GM23338 (cell line): ENCODE data around the gene INPP5A. TPM values are rescaled to one million over a fixed set of nuclear protein-coding genes. Genes with fewer than 3 reads are reported as not detected.

Source experiments
- ATAC-seq: fragments of 200-7000 bp; cut with Tn5 transposase; 3 replicates; pipeline ENCODE4 v1.9.1; 2020
- DNase-seq: peaks from one replicate; pipeline ENCODE4 v3.0.0-alpha.2; 2015; ENCODE audit warnings: low spot score
- H2AFZ ChIP-seq: fragments of 200-600 bp; sonication (generic); 2 replicates; pipeline ENCODE4 v1.8.0; 2016; ENCODE audit warnings: antibody characterized with exemption, mild to moderate bottlenecking, moderate library complexity
- H3F3A ChIP-seq: fragments of 200-600 bp; sonication (generic); replicated peaks from 2 replicates; pipeline ENCODE4 v1.8.0; 2017; ENCODE audit warnings: antibody characterized with exemption, mixed run types, low read depth
- H3K27ac ChIP-seq: fragments of 200-600 bp; sonication (generic); 2 replicates; pipeline ENCODE4 v1.6.1; 2016; ENCODE audit warnings: low read depth
- H3K27me3 ChIP-seq: fragments of 200-600 bp; sonication (generic); 2 replicates; pipeline ENCODE4 v1.8.0; 2016; ENCODE audit warnings: mild to moderate bottlenecking, mixed run types, moderate library complexity; ENCODE audit not compliant: insufficient read depth
- H3K36me3 ChIP-seq: fragments of 200-600 bp; sonication (generic); 2 replicates; pipeline ENCODE4 v1.8.0; 2016; ENCODE audit warnings: mild to moderate bottlenecking; ENCODE audit not compliant: insufficient read depth
- H3K4me1 ChIP-seq: fragments of 200-600 bp; sonication (generic); 2 replicates; pipeline ENCODE4 v1.8.0; 2016; ENCODE audit warnings: mild to moderate bottlenecking, moderate library complexity; ENCODE audit not compliant: insufficient read depth
- H3K4me2 ChIP-seq: fragments of 200-600 bp; sonication (generic); 2 replicates; pipeline ENCODE4 v1.7.1; 2017; ENCODE audit warnings: mixed run types
- H3K4me3 ChIP-seq: fragments of 200-600 bp; sonication (generic); 2 replicates; pipeline ENCODE4 v1.6.1; 2016; ENCODE audit warnings: mixed run types
- H3K79me2 ChIP-seq: fragments of 200-600 bp; sonication (generic); replicated peaks from 2 replicates; pipeline ENCODE4 v1.8.0; 2017; ENCODE audit warnings: mild to moderate bottlenecking; ENCODE audit not compliant: insufficient read depth
- H3K9me2 ChIP-seq: fragments of 200-600 bp; sonication (generic); 2 replicates; pipeline ENCODE4 v1.8.0; 2017; ENCODE audit not compliant: insufficient read depth
- H4K20me1 ChIP-seq: fragments of 200-600 bp; sonication (generic); replicated peaks from 2 replicates; pipeline ENCODE4 v1.8.0; 2017; ENCODE audit warnings: mild to moderate bottlenecking; ENCODE audit not compliant: insufficient read depth
- H3K27ac Mint-ChIP-seq: 2 replicates; pipeline ENCODE4 v1.8.0; 2020; ENCODE audit warnings: inconsistent platforms, mild to moderate bottlenecking, moderate library complexity, mixed read lengths
- H3K27me3 Mint-ChIP-seq: 3 replicates; pipeline ENCODE4 v1.8.0; 2022; ENCODE audit warnings: low read depth, mild to moderate bottlenecking, moderate library complexity, mixed read lengths, inconsistent platforms; ENCODE audit not compliant: insufficient read depth, poor library complexity
- H3K36me3 Mint-ChIP-seq: 3 replicates; pipeline ENCODE4 v1.8.0; 2021; ENCODE audit warnings: low read depth, mild to moderate bottlenecking, inconsistent platforms, moderate library complexity, mixed read lengths
- H3K4me1 Mint-ChIP-seq: 3 replicates; pipeline ENCODE4 v1.8.0; 2020; ENCODE audit warnings: mild to moderate bottlenecking, inconsistent platforms, mixed read lengths
- H3K4me3 Mint-ChIP-seq: 3 replicates; pipeline ENCODE4 v1.8.0; 2021; ENCODE audit warnings: moderate library complexity, mild to moderate bottlenecking, inconsistent platforms, mixed read lengths
- H3K9me3 Mint-ChIP-seq: 3 replicates; pipeline ENCODE4 v1.8.0; 2020; ENCODE audit warnings: moderate library complexity, mild to moderate bottlenecking, inconsistent platforms, mixed read lengths
- CREB1 ChIP-seq: fragments of 250-450 bp; sonication (Bioruptor Pico); IDR thresholded peaks from 2 replicates; pipeline ENCODE4 v1.5.0; 2020; ENCODE audit warnings: low read depth, mild to moderate bottlenecking, moderate library complexity
- EZH2 ChIP-seq: fragments of 200-600 bp; sonication (generic); IDR thresholded peaks from one replicate; pipeline ENCODE4 v1.8.0; 2017; ENCODE audit warnings: antibody characterized with exemption, mild to moderate bottlenecking, low read depth; ENCODE audit not compliant: unreplicated experiment
- EZH2phosphoT487 ChIP-seq: fragments of 200-600 bp; sonication (generic); IDR thresholded peaks from one replicate; pipeline ENCODE4 v1.8.1; 2018; ENCODE audit warnings: antibody characterized with exemption; ENCODE audit not compliant: unreplicated experiment
- JUNB ChIP-seq: IDR thresholded peaks from one replicate; pipeline ENCODE4 v1.6.1; 2016; ENCODE audit warnings: antibody characterized with exemption; ENCODE audit not compliant: unreplicated experiment
- POLR2AphosphoS5 ChIP-seq: IDR thresholded peaks from 2 replicates; pipeline ENCODE4 v1.6.1; 2016; ENCODE audit warnings: antibody characterized with exemption, low read depth
- STAT1 ChIP-seq: IDR thresholded peaks from one replicate; pipeline ENCODE4 v1.6.1; 2016; ENCODE audit warnings: antibody characterized with exemption; ENCODE audit not compliant: unreplicated experiment
- ZNF114 ChIP-seq: fragments of 250-450 bp; sonication (Bioruptor Pico); IDR thresholded peaks from 2 replicates; pipeline ENCODE4 v1.5.0; 2020; ENCODE audit warnings: mild to moderate bottlenecking, moderate library complexity
- ZNF331 ChIP-seq: fragments of 250-450 bp; sonication (Bioruptor Pico); IDR thresholded peaks from 2 replicates; pipeline ENCODE4 v1.5.0; 2020; ENCODE audit warnings: low read depth, mild to moderate bottlenecking, moderate library complexity
- polyA plus RNA-seq: library from polyadenylated mRNA; unstranded; fragments of >200 nt; fragmentation: Nextera tagmentation; extraction: Ambion mirVana; gene quantifications from 2 replicates; pipeline ENCODE4 v1.2.1, GENCODE V29; 2016
- total RNA-seq: library from RNA; depleted of rRNA; stranded (reverse); fragments of >200 nt; shearing (Covaris generic); gene quantifications from 2 replicates; pipeline ENCODE4 v1.2.3, GENCODE V29; 2014
- TF ChIP-seq, protein P1 (sequence below): IDR thresholded peaks from 2 replicates; pipeline ENCODE4 v1.6.1; 2016; ENCODE audit warnings: antibody characterized with exemption
- TF ChIP-seq, protein P2 (sequence below), 2 experiments: fragments of 200-600 bp in 1 of 2; sonication (generic) in 1 of 2; conservative IDR thresholded peaks; 2 replicates each; pipeline versions ENCODE4 v1.5.1 to v1.6.1; 2016 to 2017; ENCODE audit warnings: antibody characterized with exemption in 2 of 2, low read depth in 2 of 2, mild to moderate bottlenecking in 2 of 2, moderate library complexity in 1 of 2
- TF ChIP-seq, protein P3 (sequence below): IDR thresholded peaks from one replicate; pipeline ENCODE4 v1.6.1; 2018; ENCODE audit warnings: antibody characterized with exemption; ENCODE audit not compliant: unreplicated experiment

The INPP5A gene
- total and polyA plus RNA-seq, 2 experiments from 2014 or later, result 5.9 to 40.6 TPM

DNA sequence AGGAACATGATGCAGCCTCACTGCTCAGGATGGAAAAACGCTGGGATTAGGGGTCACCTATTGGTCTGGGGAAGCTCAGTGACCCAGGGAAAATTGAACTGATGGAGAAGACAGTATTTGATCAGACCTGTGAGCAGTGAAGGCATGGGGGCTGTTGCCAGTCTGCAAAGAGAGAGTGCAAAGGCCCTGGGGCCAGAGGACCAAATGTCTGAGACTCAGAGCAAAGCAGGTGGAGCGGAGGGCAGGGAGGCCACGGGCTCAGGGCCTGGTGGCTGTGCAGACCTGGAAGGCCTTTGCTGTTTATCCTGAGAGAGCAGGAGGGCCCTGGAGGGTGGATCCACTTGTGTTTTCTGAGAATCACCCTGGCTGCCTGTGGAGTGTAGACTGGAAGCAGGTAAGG is 67.1 kb downstream of the INPP5A start:
- TF ChIP-seq CREB1 (CRISPR knock-in tag), result no peak
- no peak for TF ChIP-seq ZNF331 (CRISPR knock-in tag)
- TF ChIP-seq EZH2, result no peak
- TF ChIP-seq JUNB, result no peak
- TF ChIP-seq POLR2AphosphoS5, result no peak
- TF ChIP-seq, protein P1, sequence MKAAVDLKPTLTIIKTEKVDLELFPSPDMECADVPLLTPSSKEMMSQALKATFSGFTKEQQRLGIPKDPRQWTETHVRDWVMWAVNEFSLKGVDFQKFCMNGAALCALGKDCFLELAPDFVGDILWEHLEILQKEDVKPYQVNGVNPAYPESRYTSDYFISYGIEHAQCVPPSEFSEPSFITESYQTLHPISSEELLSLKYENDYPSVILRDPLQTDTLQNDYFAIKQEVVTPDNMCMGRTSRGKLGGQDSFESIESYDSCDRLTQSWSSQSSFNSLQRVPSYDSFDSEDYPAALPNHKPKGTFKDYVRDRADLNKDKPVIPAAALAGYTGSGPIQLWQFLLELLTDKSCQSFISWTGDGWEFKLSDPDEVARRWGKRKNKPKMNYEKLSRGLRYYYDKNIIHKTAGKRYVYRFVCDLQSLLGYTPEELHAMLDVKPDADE, result no peak
- TF ChIP-seq ZNF114, result no peak
- TF ChIP-seq EZH2phosphoT487, result no peak
- TF ChIP-seq STAT1, result no peak
- TF ChIP-seq, protein P2, sequence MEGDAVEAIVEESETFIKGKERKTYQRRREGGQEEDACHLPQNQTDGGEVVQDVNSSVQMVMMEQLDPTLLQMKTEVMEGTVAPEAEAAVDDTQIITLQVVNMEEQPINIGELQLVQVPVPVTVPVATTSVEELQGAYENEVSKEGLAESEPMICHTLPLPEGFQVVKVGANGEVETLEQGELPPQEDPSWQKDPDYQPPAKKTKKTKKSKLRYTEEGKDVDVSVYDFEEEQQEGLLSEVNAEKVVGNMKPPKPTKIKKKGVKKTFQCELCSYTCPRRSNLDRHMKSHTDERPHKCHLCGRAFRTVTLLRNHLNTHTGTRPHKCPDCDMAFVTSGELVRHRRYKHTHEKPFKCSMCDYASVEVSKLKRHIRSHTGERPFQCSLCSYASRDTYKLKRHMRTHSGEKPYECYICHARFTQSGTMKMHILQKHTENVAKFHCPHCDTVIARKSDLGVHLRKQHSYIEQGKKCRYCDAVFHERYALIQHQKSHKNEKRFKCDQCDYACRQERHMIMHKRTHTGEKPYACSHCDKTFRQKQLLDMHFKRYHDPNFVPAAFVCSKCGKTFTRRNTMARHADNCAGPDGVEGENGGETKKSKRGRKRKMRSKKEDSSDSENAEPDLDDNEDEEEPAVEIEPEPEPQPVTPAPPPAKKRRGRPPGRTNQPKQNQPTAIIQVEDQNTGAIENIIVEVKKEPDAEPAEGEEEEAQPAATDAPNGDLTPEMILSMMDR (conservative IDR thresholded peaks at IDR 0.05; ENCODE audit: low read depth in 2 of 2), result no peak
- TF ChIP-seq, protein P3, sequence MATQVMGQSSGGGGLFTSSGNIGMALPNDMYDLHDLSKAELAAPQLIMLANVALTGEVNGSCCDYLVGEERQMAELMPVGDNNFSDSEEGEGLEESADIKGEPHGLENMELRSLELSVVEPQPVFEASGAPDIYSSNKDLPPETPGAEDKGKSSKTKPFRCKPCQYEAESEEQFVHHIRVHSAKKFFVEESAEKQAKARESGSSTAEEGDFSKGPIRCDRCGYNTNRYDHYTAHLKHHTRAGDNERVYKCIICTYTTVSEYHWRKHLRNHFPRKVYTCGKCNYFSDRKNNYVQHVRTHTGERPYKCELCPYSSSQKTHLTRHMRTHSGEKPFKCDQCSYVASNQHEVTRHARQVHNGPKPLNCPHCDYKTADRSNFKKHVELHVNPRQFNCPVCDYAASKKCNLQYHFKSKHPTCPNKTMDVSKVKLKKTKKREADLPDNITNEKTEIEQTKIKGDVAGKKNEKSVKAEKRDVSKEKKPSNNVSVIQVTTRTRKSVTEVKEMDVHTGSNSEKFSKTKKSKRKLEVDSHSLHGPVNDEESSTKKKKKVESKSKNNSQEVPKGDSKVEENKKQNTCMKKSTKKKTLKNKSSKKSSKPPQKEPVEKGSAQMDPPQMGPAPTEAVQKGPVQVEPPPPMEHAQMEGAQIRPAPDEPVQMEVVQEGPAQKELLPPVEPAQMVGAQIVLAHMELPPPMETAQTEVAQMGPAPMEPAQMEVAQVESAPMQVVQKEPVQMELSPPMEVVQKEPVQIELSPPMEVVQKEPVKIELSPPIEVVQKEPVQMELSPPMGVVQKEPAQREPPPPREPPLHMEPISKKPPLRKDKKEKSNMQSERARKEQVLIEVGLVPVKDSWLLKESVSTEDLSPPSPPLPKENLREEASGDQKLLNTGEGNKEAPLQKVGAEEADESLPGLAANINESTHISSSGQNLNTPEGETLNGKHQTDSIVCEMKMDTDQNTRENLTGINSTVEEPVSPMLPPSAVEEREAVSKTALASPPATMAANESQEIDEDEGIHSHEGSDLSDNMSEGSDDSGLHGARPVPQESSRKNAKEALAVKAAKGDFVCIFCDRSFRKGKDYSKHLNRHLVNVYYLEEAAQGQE, result no peak
- Mint-ChIP-seq H3K36me3 (peaks cover 24% of the 10 kb centered on the region), H3K9me3 (peaks cover 30% of the 10 kb centered on the region), H3K4me1 (peaks cover 5% of the 10 kb centered on the region; the same call in 1 of the 3 replicates), H3K27me3 (peaks cover 4% of the 10 kb centered on the region), H3K4me3 (no peak overlapping the region), H3K27ac (no peak overlapping the region)
- no peak for DNase-seq
- Histone ChIP-seq H2AFZ (no peak overlapping the region), H4K20me1 (peaks cover 3% of the 10 kb centered on the region; the same call in 1 of the 2 replicates), H3K9me2 (no peaks in the 10 kb centered on the region), H3K79me2 (peaks cover 3% of the 10 kb centered on the region; the same call in 1 of the 2 replicates), H3K4me3 (no peak overlapping the region), H3K27ac (no peak overlapping the region), H3K4me1 (no peaks in the 10 kb centered on the region), H3K36me3 (peaks cover 4% of the 10 kb centered on the region; the same call in 1 of the 2 replicates), H3K4me2 (no peak overlapping the region), H3K27me3 (no peaks in the 10 kb centered on the region), H3F3A (no peaks in the 10 kb centered on the region)
- no peak for ATAC-seq
